HG03575 (cell line): ENCODE data around the gene OPRM1.
A peak's percentile ranks its signal among the peaks of the same experiment; 100 is the strongest.
"Not testable (repeated sequence)": the region's sequence is repeated elsewhere in the genome, so short reads cannot be mapped to it uniquely, and the experiment has no call there.

ENCODE experiments used
- ATAC-seq: cut with Tn5 transposase; IDR thresholded peaks from one replicate; pipeline ENCODE4 v1.9.1; 2021; ENCODE audit not compliant: unreplicated experiment, insufficient number of reproducible peaks, low FRiP score; ENCODE audit errors: extremely low read depth

Gene OPRM1

DNA sequence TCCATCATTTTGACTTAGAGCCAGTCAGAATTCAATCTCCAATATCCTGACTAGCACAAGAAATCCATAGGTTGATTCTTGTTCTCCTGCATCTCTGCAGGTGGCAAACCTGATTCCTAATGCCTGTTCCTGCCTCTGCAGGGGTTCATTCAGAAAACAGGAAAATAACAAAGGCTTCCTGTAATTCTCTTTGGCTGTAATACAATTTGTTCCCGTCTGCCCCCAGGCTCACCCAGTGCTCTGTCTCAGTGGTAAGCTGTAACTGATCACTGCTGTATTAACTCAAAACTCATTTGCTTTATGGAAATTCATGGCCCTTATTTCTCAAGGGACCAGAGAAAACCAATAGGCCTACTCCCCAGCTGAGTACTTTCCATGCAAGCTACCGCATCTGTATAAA, 88.6 kb downstream of the OPRM1 start:
- no peak for ATAC-seq

DNA sequence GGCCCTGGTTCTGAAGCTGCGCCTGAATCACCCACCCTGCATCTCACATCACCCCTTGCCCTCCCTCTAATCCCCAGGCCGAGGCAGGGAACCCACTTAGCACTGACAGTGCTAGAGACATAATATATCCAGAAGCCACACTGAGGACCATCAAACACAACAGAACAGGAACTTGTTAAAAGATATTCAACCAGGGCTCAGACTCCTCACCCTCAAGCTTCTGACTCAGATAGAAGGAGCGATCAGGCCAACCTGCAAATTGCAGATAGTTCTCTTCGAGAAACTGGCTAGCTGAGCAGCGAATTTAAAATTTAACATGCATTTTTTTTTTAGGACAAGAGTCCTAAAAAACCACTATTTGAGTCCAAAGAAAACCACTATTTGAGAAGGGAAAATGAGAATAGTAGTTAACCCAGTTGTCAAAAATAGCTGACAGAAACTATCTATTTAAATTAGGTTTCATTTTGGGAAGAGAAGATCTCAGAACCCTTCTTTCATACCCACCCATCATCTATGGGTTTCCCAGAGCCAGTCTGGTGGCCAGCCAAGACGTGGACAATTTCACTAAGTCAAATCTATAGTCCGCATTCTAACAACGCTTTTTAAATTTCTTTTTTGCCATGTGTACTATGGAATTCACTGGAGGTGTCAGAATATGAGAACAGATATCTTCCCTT, 95.6 kb downstream of the OPRM1 start:
- no peak for ATAC-seq

DNA sequence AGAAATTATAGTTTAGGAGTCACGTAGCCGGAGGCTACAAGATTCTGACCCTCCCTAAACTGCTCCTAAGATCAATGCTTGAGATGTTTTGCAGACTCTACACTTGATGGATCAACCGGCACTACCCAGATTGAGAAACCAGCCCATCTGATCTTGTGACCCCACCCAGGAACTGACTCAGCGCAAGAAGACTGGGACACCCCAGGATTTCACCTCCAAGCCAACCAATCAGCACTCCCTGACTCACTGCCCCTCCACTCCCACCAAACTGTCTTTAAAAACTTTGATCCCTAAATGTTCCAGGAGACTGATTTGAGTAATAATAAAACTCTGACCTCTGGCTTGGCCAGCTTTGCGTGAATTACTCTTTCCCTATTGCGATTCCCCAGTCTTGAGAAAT, 99.8 kb downstream of the OPRM1 start:
- no peak for ATAC-seq

DNA sequence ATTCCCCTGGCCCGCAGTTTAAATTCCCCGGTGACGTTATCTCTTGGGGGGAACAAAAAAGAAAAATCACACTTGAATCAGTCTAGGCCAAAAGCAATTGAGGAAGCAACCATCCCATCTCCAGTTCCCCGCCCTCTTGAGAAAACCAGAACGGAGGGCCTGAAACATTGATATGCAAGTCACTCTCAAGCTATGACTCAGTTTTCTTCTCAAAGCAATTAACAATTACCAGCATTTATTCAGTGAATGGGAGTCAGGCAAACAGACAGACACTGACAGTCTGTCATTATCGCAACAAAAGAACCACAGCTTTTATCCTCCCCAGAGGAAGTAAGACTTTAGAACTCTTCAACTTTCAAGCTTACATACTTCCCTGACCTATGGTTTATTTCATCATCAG, 100.9 kb downstream of the OPRM1 start:
- no peak for ATAC-seq

DNA sequence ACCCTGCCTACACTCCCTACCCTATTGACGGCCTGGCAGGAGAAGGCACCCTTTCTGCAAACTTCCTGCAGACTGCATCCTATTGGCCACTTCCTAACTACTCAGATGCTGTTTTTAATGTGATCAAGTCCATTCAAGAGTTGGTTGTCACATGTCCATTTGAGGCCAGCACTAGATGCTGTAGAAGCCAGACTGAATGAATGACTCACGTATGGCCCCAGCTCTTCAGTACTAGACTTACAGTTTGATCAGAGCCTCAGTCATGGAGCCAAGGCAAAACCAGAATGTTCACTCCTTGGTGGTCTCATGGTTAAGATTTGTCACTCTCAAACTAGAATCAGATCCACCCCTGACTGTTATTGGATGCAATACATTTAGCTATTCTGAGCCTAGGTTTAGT, 101.7 kb downstream of the OPRM1 start:
- ATAC-seq, result no peak

DNA sequence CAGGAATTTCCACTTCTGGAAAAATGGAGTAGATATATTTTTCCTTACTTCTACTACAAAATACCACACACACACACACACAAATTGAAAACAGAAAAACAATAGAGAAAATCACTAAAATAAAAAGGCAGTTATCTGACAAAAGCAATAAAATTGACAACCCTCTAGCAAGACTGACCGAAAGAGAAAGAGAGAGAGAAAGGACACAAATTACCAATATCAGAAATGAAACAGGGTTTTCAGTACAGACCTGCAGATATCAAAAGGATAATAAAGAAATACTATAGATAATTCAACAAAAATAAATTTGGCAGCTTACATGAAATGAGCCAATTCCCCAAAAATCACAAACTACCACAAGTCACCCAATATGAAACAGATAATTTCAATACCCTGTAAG, 104.7 kb downstream of the OPRM1 start:
- ATAC-seq, result no peak

DNA sequence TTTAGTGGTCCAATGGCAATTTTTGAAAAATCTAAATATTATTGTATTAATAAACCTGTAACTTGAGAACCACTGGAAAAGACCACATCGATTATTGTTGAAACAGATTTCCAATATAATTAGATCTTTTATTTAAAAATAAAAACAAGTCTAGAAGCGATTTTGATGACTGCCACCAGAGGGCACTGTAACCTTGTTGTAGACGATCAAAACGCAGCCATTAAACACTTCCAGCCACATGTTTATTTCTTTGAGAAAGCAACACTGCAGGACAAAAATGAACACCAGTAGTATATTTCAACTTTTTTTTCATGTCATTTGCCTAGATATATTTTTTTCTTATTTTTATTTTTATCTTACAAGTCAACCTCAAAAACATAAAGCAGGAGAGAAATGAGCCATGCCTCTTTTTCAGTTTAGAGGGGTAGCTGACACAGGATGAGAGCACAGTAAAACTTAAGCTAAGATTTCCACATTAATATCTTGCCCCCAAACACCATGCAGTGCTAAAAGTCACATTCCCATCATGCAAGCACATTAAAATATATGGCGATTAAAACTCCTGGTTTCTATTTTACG, 115.4 kb downstream of the OPRM1 start:
- no peak for ATAC-seq

DNA sequence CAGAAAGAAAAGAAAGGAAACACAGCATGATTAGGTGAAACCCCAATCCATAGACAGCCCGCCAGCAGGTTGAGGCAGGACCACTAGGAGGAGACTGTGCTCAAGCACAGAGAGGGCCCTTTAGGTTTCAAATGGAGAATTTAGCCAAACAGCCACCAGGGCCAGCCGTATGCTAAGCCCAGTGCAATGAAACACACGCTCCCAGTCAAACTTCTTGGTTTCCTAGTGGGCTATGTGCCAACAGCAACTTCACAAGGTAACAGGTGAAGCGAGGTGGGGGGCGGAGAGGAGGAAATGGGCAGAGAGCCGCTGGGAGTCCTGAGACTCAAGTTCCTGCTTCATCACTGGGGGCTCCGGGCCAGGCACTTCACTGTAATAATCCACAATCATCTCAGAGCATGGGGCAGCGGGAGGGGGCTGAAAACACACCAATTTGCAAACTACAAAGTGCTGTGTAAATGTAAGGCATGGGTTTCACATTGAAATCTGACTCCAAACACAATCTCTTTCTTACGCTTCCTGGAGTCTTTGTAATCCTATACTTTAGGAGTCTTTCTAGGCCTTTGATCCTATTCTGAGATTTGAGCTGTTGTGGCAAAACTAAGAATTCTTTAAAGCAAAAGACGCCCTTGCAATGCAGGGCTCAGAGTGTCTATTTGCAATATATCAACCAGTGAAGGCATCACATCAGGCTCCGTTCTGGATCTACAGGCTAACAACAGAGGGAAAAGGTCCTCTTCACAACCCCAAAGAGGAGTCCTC, 117.3 kb downstream of the OPRM1 start:
- ATAC-seq, result peak; percentile 50

DNA sequence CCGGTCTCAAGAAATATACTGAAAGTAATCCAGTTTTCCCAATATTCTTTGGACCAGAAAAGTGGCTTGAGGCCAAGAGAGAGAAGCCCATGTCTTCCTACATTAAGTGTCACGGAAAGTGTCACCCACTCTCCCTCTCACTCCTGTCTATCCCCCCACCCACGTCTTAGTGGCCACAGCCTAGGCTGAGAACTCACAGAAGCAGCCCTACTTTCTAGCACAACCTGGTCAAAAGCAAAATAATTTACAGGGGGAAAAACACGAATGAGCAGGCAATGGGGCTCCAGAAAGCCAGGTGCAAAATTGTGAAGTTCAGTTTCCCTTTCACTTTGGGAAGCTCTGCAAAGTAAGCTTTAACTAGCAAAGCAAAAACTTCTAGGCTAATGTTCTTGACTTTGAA, 118.0 kb downstream of the OPRM1 start:
- ATAC-seq, result peak; percentile 50

DNA sequence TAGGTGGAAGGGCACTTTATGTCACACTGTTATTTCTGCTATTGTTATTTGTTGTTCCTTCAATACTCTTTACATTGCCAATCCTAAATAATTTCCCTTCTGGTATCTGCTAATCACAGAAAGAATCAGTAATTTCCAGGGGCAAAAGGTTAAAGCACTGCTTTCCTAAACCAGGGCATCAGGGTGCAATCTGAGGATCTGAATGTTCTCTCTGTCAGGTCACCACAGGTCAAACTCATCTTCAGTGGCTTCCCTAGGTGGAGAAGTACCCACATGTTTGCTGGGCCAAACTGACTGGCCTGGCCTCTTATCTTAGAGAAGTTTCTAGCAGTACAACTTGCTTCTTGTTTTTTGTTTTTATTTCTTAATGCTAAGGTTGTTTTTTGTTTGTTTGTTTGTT, 118.7 kb downstream of the OPRM1 start:
- no peak for ATAC-seq

DNA sequence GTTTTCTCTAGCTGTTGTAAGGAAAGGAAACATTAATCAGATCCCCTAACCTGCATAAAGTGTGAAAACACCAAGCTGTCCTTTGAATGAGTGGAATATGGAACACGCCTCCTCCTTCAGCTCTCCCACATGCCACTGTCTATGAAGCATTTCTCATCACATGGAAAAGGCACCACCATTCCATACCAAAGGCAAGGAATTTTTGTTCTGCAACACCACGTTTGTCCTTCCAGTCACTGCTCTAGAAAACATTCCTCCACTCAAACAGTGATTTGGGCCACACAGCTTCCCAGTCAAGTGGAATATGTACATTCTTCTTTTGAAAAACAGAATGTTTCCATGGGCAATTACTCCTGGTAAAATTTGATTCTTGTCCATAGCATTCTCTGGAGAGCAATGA, 120.1 kb downstream of the OPRM1 start:
- no peak for ATAC-seq

DNA sequence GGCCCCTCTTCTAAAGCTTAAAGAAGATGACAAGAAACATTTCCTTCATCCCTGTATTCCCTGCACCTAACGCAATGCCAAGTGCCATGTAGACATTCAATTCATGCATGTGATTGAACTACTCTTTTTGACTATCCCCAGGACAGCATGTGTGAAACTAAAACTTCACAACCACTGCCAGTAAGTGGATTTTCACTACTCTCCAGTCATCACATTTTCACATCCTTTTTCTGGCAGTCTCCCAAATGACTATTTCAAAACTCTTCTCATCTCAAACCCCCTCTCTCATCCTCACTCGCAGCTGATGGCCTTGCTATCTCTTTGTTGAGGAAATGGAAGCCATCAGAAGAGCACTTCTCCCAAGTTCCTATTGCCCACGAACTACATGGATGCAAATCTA, 122.6 kb downstream of the OPRM1 start:
- peak; percentile 67 for ATAC-seq

DNA sequence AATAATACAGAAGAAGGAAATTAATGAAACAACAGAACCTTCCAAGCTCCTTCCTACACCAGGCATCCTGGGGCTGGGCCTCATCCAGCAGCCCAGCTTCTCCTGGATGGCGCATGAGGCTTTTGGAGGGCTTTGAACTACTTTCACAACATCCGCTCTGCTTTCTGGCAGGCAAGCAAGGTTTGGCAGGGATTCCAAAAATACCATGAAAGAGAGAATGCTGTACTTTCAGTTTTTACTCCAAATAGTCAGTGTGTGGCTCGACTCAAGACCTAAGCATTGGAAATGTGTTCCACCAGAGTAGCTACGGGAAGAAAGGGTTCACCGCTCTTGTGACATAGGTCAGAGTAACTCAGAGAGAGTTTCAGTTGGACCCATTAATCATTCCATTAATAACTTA, 125.4 kb downstream of the OPRM1 start:
- no peak for ATAC-seq

DNA sequence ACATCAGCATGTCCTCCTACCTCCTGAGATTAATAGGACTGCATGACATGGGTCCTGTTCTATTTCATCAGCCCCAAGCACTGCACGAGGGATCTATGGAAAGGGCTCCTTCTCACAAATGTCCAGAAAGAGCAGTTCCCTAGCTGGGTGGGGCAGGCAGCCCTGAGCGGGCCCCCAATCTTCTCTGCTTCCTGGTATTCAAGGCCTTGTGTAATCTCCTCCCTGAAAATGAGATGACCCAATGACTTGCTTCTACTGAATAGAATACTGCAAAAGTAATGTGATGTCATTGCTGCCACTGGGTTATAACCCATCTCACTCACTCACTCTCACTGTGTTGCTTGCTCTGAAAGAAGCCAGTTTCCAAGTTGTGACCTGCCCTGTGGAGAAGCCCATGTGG, 126.4 kb downstream of the OPRM1 start:
- no peak for ATAC-seq

DNA sequence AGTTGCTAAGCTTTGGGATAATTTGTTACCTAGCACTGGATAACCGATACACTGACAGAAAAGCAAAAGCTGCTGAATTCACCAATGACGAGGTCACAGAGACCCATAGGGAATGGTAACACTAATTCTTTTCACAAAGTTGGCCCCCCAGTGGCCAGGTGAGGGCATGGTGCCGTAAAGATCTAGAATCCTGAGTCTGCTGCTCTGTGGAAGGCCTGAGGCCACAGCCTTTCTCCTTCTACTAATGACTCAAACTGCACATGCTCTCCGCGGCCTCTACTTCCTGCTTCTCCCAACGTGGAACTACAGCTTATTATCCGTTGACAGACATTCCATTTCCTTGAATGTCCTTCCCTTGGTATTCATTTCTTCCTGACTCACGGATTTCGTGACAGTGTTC, 127.1 kb downstream of the OPRM1 start:
- no peak for ATAC-seq

DNA sequence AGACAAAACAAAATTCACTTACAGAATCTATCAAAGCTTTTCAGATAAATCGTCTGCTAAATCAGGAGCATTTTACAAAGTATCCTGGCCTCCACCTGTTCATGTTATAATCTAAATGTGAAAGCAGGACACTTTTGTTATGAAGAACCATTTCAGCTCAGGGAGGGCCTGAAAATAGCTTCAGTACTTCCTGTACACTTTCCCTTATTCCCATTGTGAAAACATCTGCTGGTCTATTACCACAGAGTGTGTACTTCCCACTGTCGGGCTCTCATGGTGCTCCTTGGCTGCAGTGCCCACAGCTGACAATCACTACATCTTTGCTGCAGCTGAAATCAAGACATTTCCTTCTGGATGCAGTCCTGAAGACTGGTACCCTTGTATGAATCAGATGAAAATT, 128.1 kb downstream of the OPRM1 start:
- ATAC-seq, result no peak

DNA sequence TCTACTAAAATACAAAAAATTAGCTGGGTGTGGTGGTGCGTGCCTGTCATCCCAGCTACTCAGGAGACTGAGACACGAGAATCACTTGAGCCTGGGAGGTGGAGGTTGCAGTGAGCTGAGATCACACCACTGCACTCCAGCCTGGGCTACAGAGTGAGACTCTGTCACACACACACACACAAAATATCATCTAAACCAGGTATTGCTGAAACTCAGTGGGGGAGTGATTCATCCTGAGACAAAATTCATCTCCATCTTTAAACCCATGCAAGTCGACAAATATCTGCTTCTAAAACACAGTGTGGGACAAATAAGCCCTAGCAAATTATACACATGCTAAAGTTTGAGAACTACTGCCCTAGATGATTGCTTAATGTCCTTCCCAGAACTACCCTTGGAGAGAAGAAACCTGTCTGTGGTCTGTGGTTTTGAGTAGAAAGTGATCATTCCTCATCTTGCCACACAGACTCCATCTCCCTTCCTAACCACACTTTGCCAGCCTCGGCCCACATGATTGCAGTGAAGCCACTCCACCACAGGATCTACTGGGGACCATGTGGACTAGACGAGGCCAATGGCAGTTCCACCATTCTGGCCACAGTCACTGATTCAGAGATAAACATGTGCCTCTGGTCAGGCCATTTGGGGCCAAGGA, 130.3 kb downstream of the OPRM1 start:
- no peak for ATAC-seq

DNA sequence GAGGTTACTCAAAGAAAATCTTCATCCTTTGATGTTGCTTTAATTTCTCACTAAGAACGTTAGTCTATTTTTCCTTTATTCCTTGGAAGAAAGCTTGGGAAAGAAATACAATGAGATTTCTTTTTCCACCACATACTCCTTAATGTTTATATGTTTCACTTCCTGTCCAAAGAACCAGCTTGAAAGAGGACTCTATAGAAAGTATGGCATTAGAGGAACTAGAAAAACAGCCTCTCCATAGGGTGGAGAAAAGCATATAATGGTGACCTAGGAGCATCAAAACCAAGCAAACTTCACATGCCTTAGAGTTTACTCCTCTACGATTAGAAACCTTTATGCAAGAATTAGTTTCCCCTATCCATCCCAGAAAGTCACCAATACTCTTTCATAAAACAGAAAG, 131.1 kb downstream of the OPRM1 start:
- no peak for ATAC-seq

DNA sequence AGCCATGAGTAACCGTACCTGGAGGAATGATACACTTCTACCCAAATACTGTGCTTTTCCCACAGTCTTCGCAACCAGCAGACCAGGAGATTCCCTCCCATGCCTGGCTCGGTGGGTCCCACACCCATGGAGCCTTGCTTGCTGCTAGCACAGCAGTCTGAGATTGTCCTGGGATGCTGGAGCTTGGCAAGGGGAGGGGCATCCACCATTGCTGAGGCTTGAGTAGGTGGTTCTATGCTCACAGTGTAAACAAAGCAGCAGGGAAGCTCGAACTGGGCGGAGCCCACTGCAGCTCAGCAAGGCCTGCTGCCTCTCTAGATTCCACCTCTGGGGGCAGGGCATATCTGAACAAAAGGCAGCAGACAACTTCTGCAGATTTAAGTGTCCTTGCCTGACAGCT, 133.4 kb downstream of the OPRM1 start:
- ATAC-seq, result not testable (repeated sequence)

DNA sequence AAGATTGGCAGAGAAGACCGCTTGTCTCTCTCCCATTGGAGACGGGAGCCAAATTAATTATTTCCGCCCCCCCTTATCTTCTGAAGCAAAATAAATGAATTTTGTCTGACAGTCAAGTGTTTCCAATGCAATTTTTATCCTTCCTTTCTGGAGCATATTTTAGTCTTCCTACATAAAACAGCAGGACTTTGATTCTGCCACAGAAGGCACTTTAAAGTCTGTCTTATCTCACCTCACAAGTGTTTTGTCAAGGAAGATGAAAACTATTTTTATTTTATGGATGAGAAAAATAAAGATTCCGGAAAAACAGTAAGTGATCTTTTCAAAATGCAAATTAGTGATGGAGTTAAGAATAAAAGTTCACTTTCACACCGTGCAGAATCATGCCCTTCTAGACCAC, 140.4 kb downstream of the OPRM1 start:
- ATAC-seq, result no peak
